ENCODE measurements around the gene TCIRG1.
"Not testable (repeated sequence)": the region's sequence is repeated elsewhere in the genome, so short reads cannot be mapped to it uniquely, and the experiment has no call there.

TCIRG1 gene

GRCh38 chr11:68038718-68039525 is at the start of gene TCIRG1:
Gene TCIRG1 (plus strand): TSS chr11:68039025. CDS start chr11:68041272, 2,247 bp downstream.
- H3K36me3 ChIP-seq (ENCODE audit: low read length), result no peaks in the 10 kb centered on the region
- peak within 1 kb of the TSS; percentile 74 for H3K27ac ChIP-seq (ENCODE audit: low read depth, low read length)

GRCh38 chr11:67990546-67991346 is 48.1 kb upstream of the TCIRG1 start:
- H3K36me3 ChIP-seq (ENCODE audit: low read length); H3K9me2 ChIP-seq (replicated peaks; ENCODE audit: insufficient read depth, low read length); H3K9me3 ChIP-seq (ENCODE audit: insufficient read depth, low read length); H3K79me2 ChIP-seq (ENCODE audit: insufficient read depth, low read length); H4K20me1 ChIP-seq (ENCODE audit: low read depth, low read length); H3K4me2 ChIP-seq (ENCODE audit: low read depth, low read length, poor library complexity, severe bottlenecking); H2AFZ ChIP-seq (ENCODE audit: low read depth, low read length, severe bottlenecking); H3K27me3 ChIP-seq (ENCODE audit: low read length); H3K9ac ChIP-seq (ENCODE audit: low read length); H3F3A ChIP-seq (ENCODE audit: insufficient read depth); H3K27ac ChIP-seq (ENCODE audit: low read depth, low read length); H3K4me3 ChIP-seq (ENCODE audit: insufficient read depth, low read length, poor library complexity, severe bottlenecking): not testable (repeated sequence)

More at GRCh38 chr11:68038718-68039525, at the start of gene TCIRG1:
- peak within 1 kb of the TSS; percentile 77 for H3K9ac ChIP-seq (ENCODE audit: low read length)
- H3K9me2 ChIP-seq (replicated peaks; ENCODE audit: insufficient read depth, low read length), result no peaks in the 10 kb centered on the region
- no peaks in the 10 kb centered on the region for H3K27me3 ChIP-seq (ENCODE audit: low read length)
- peaks cover 24% of the 10 kb centered on the region for H3K79me2 ChIP-seq (ENCODE audit: insufficient read depth, low read length)
- peak within 1 kb of the TSS; percentile 81 for H3K4me3 ChIP-seq (ENCODE audit: insufficient read depth, low read length, poor library complexity, severe bottlenecking)
- no peaks in the 10 kb centered on the region; the same call in 1 of the 2 replicates for H3F3A ChIP-seq (ENCODE audit: insufficient read depth)
- no peaks in the 10 kb centered on the region for H4K20me1 ChIP-seq (ENCODE audit: low read depth, low read length)
- TF ChIP-seq CTCF (IDR thresholded peaks at IDR 0.05; ENCODE audit: insufficient read depth, low read length, poor library complexity, severe bottlenecking), result no peak
- no peak for TF ChIP-seq EZH2phosphoT487 (conservative IDR thresholded peaks at IDR 0.05; ENCODE audit: low read length)
- H3K9me3 ChIP-seq (ENCODE audit: insufficient read depth, low read length), result no peaks in the 10 kb centered on the region
- H3K4me2 ChIP-seq (ENCODE audit: low read depth, low read length, poor library complexity, severe bottlenecking), result peak within 1 kb of the TSS; percentile 99
- peak within 1 kb of the TSS; percentile 78 for H2AFZ ChIP-seq (ENCODE audit: low read depth, low read length, severe bottlenecking)

- not testable (repeated sequence) for H3K4me3 ChIP-seq (ENCODE audit: insufficient read depth, low read length, poor library complexity, severe bottlenecking); H2AFZ ChIP-seq (ENCODE audit: low read depth, low read length, severe bottlenecking); H3F3A ChIP-seq (ENCODE audit: insufficient read depth); H3K9me2 ChIP-seq (replicated peaks; ENCODE audit: insufficient read depth, low read length); H3K9me3 ChIP-seq (ENCODE audit: insufficient read depth, low read length); H3K27me3 ChIP-seq (ENCODE audit: low read length); H3K79me2 ChIP-seq (ENCODE audit: insufficient read depth, low read length); H3K36me3 ChIP-seq (ENCODE audit: low read length); H3K9ac ChIP-seq (ENCODE audit: low read length); H3K27ac ChIP-seq (ENCODE audit: low read depth, low read length); H4K20me1 ChIP-seq (ENCODE audit: low read depth, low read length); H3K4me2 ChIP-seq (ENCODE audit: low read depth, low read length, poor library complexity, severe bottlenecking)
These were observed 47.3 kb upstream of the TCIRG1 start for GRCh38 chr11:67991347-67992121.

GRCh38 chr11:67993821-67994220 is 45.0 kb upstream of the TCIRG1 start:
- H3K27ac ChIP-seq (ENCODE audit: low read depth, low read length); H3K9me2 ChIP-seq (replicated peaks; ENCODE audit: insufficient read depth, low read length); H3K27me3 ChIP-seq (ENCODE audit: low read length); H3K36me3 ChIP-seq (ENCODE audit: low read length); H4K20me1 ChIP-seq (ENCODE audit: low read depth, low read length); H3K4me3 ChIP-seq (ENCODE audit: insufficient read depth, low read length, poor library complexity, severe bottlenecking); H3K79me2 ChIP-seq (ENCODE audit: insufficient read depth, low read length); H3K9me3 ChIP-seq (ENCODE audit: insufficient read depth, low read length); H2AFZ ChIP-seq (ENCODE audit: low read depth, low read length, severe bottlenecking); H3K9ac ChIP-seq (ENCODE audit: low read length); H3K4me2 ChIP-seq (ENCODE audit: low read depth, low read length, poor library complexity, severe bottlenecking); H3F3A ChIP-seq (ENCODE audit: insufficient read depth): not testable (repeated sequence)
- TF ChIP-seq CTCF (IDR thresholded peaks at IDR 0.05; ENCODE audit: insufficient read depth, low read length, poor library complexity, severe bottlenecking), result peak; percentile 20

- H3K79me2 ChIP-seq (ENCODE audit: insufficient read depth, low read length); H3K9me2 ChIP-seq (replicated peaks; ENCODE audit: insufficient read depth, low read length); H2AFZ ChIP-seq (ENCODE audit: low read depth, low read length, severe bottlenecking); H3K27me3 ChIP-seq (ENCODE audit: low read length); H3K4me2 ChIP-seq (ENCODE audit: low read depth, low read length, poor library complexity, severe bottlenecking); H3F3A ChIP-seq (ENCODE audit: insufficient read depth); H3K27ac ChIP-seq (ENCODE audit: low read depth, low read length); H3K36me3 ChIP-seq (ENCODE audit: low read length); H3K4me3 ChIP-seq (ENCODE audit: insufficient read depth, low read length, poor library complexity, severe bottlenecking); H3K9ac ChIP-seq (ENCODE audit: low read length); H3K9me3 ChIP-seq (ENCODE audit: insufficient read depth, low read length); H4K20me1 ChIP-seq (ENCODE audit: low read depth, low read length): not testable (repeated sequence)
These were observed 44.4 kb upstream of the TCIRG1 start for GRCh38 chr11:67994387-67994786.

GRCh38 chr11:67995129-67995528 is 43.7 kb upstream of the TCIRG1 start:
- not testable (repeated sequence) for H3K27ac ChIP-seq (ENCODE audit: low read depth, low read length); H3F3A ChIP-seq (ENCODE audit: insufficient read depth); H4K20me1 ChIP-seq (ENCODE audit: low read depth, low read length); H3K27me3 ChIP-seq (ENCODE audit: low read length); H2AFZ ChIP-seq (ENCODE audit: low read depth, low read length, severe bottlenecking); H3K9me3 ChIP-seq (ENCODE audit: insufficient read depth, low read length); H3K79me2 ChIP-seq (ENCODE audit: insufficient read depth, low read length); H3K4me2 ChIP-seq (ENCODE audit: low read depth, low read length, poor library complexity, severe bottlenecking); H3K9ac ChIP-seq (ENCODE audit: low read length); H3K4me3 ChIP-seq (ENCODE audit: insufficient read depth, low read length, poor library complexity, severe bottlenecking); H3K9me2 ChIP-seq (replicated peaks; ENCODE audit: insufficient read depth, low read length); H3K36me3 ChIP-seq (ENCODE audit: low read length)

Measured in SU-DHL-6 (cell line).